Epithelial cell of esophagus (primary cell): ENCODE data around the gene GIMAP8.

Source experiments
- DNase-seq: peaks from one replicate; pipeline ENCODE4 v3.0.0; 2010; ENCODE audit warnings: low read depth
- H3K4me3 ChIP-seq: 2 replicates; pipeline ENCODE4 v1.5.1; 2011; ENCODE audit warnings: mild to moderate bottlenecking, low read length, control low read depth
- CTCF ChIP-seq: IDR thresholded peaks from 2 replicates; pipeline ENCODE4 v1.5.1; 2011; ENCODE audit warnings: low read depth, mild to moderate bottlenecking, low read length, control low read depth, inconsistent platforms; ENCODE audit not compliant: insufficient read depth; ENCODE audit errors: missing control alignments

GIMAP8 gene

DNA sequence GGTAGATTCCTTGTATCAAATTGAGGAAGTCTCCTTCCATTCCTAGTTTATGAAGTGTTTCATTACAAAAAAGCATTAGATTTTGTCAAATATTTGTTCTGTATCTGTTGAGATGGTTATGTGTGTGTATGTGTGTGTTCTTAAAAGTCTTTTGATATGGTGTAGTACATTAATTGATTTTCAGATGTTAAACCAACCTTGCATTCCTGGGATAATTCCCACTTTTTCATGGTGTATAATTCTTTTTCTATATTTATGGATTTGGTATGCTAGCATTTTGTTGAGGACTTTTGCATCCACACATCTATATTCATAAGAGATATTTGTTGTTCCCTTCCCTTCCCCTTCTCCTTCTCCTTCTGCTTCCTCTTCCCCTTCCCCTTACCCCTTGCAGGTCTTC, 8.9 kb upstream of the GIMAP8 start:
- no peak for DNase-seq
- TF ChIP-seq CTCF: no peak
- no peak overlapping the region for H3K4me3 ChIP-seq

GRCh38 chr7:150442811-150443210, 7.6 kb upstream of the GIMAP8 start:
- no peak overlapping the region for H3K4me3 ChIP-seq
- no peak for DNase-seq
- no peak for TF ChIP-seq CTCF

- no peak for DNase-seq
- H3K4me3 ChIP-seq: no peak overlapping the region
- no peak for TF ChIP-seq CTCF
Measured at GRCh38 chr7:150443793-150444540, 6.5 kb upstream of the GIMAP8 start.

DNA sequence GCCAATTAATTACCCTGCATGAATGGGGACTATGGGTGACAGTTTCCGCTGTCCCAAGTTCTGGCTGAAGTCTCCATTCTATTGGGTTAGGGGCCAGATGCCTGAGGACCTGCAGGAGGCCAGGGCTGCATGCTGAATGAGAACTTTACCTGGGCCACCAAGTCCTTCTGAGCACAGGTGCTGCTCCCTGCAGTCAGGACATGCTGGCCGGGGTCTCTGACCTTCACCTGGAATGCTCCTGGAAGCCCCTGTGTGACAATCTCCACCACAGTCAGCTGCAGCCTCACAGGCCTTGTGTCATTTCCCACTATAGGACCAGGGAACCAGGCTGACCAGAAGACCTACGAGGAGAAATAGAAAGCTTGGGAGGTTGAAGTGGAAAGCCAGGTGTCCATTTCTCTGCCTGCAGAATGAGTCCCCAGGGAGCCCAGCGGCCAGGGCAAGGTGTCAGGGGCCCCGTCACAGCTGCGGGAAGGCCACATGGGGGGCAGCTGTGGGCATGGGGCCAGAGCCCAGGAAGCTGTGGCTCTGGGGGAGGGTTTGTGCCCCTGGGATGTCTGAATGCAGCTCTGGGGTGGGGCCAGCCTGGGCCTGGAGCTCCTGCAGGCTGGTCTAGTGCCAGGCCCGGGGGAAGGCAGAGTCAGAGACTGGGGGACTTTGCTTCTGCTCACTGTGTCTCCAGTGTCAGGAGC, 5.6 kb upstream of the GIMAP8 start:
- DNase-seq: no peak
- no peak overlapping the region for H3K4me3 ChIP-seq
- TF ChIP-seq CTCF: no peak

- no peak for TF ChIP-seq CTCF
- DNase-seq: no peak
- H3K4me3 ChIP-seq: no peak overlapping the region
Measured at GRCh38 chr7:150446288-150446938, 4.0 kb upstream of the GIMAP8 start.

DNA sequence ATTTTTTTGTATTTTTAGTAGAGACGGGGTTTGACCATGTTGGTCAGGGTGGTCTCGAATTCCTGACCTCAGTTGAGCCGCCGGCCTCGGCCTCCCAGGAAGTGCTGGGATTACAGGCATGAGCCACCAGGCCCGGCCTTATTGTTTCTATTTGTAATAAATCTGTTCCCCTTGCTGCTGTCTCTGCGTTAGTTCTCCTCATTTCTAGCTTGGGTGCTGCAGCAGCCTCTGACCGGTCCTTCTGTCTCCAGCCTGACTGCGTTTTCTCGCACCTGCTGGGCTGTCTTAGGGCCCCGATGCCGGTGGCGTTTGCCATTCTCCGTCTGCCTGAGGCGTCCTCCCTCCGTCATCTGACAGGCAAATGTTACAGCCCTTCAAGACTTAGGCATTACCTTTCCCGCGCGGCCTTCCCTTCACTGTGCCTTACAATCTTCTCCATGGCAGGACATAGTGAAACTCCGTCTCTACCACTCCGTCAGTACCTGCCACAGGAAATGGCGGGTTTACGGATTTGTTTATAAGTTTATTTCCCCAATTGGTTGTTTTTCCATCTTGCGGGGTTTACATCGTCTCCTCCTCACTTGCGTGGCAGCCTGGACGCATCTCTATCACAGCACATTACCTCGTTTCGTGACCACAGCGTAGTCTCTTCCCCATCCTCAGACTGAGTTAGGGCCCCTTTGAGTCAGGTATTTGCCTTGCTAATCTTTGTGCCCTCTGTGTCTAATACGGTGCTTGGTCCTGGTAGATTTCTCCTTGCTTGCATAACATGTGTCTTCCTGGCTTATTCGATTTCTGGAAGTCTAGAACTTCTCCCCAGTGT, 2.3 kb upstream of the GIMAP8 start:
- DNase-seq: no peak
- no peak overlapping the region for H3K4me3 ChIP-seq
- no peak for TF ChIP-seq CTCF
